Central memory CD8-positive, alpha-beta T cell (primary cell): ENCODE data around the gene PRKCSH.
A peak's percentile ranks its signal among the peaks of the same experiment; 100 is the strongest.
"Not testable (repeated sequence)": the region's sequence is repeated elsewhere in the genome, so short reads cannot be mapped to it uniquely, and the experiment has no call there.

ENCODE experiments used
- ATAC-seq: fragments of 150-1000 bp; cut with Tn5 transposase; replicated peaks from 2 replicates; pipeline ENCODE4 v1.10.0; 2022; ENCODE audit warnings: mild to moderate bottlenecking, moderate FRiP score, moderate number of reproducible peaks; ENCODE audit not compliant: poor library complexity, severe bottlenecking; ENCODE audit errors: extremely low read depth
- DNase-seq, 2 donors: peaks; one replicate each; pipeline ENCODE4 v3.0.0; 2021; ENCODE audit warnings: low spot score in 2 of 2
- H3K27ac Mint-ChIP-seq: one replicate; pipeline ENCODE4 v1.8.0; 2022; ENCODE audit warnings: low read depth, mild to moderate bottlenecking, moderate library complexity, mixed read lengths
- H3K27me3 Mint-ChIP-seq: one replicate; pipeline ENCODE4 v1.8.0; 2022; ENCODE audit warnings: mixed read lengths
- H3K36me3 Mint-ChIP-seq: one replicate; pipeline ENCODE4 v1.8.0; 2022; ENCODE audit warnings: mild to moderate bottlenecking, moderate library complexity, mixed read lengths; ENCODE audit not compliant: insufficient read depth
- H3K4me1 Mint-ChIP-seq: one replicate; pipeline ENCODE4 v1.8.0; 2022; ENCODE audit warnings: mixed read lengths
- H3K4me3 Mint-ChIP-seq: one replicate; pipeline ENCODE4 v1.8.0; 2022; ENCODE audit warnings: mild to moderate bottlenecking, moderate library complexity, mixed read lengths
- H3K9me3 Mint-ChIP-seq: one replicate; pipeline ENCODE4 v1.8.0; 2022; ENCODE audit warnings: mixed read lengths

Gene PRKCSH

DNA sequence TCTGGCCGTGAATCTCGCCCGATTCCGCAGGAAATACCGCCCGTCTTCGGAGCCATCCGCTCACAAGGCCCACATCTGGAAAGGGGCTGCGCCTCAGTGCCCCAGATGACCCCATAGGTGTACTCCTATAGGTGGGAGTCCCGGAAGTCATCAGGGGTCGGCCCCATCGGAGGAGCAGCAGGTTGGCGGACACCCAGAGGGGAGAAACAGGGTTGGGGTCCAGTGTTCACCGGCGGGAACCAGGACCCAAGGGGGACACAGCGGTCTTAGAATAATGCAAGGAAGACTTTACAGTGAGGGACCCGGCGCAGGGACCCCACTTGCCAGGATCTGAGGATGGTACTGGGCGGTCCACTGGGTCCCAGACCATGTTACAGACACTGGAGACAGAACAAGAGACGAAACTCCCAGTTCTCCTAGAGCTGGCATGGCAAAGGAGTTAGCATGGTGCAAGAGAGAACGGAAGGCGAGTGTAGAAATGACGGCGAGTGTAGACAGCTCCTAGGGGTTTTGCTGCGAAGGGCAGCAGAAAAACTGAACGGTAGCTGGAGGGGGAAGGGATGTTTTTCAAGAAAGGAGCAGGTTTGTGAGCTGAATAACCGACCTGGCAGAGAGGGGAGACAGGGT, 12.2 kb upstream of the PRKCSH start:
- Mint-ChIP-seq H3K9me3 (no peaks in the 10 kb centered on the region), H3K27ac (no peak overlapping the region), H3K4me3 (peak overlapping the region; percentile 75), H3K36me3 (no peaks in the 10 kb centered on the region), H3K4me1 (peaks cover 35% of the 10 kb centered on the region), H3K27me3 (peaks cover 59% of the 10 kb centered on the region)
- no peak for DNase-seq
- no peak for ATAC-seq

DNA sequence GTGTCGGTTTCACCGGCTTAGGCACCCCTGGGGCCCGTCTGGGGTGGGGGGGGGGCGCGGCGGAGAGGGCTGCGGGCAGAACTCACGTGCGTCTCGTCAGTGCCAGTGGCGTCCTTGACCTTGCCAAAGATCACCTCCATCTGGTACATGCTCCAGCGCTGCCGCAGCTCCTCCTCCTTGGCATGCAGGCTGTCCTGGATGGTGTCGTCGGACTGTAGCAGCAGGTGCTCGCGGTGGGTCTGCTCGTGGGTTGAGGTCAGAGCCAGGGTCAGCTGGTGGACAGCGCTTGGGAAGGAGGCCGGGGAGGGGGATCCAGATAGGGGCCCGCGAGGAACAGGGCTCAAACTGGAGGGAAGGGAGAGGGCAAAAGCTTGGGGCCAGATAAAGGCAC, 11.6 kb upstream of the PRKCSH start:
- H3K36me3 Mint-ChIP-seq, result peaks cover 2% of the 10 kb centered on the region
- no peak overlapping the region for H3K4me3 Mint-ChIP-seq
- no peak overlapping the region for H3K27ac Mint-ChIP-seq
- DNase-seq (no peak), ATAC-seq (no peak)
- peaks cover 35% of the 10 kb centered on the region for H3K4me1 Mint-ChIP-seq
- H3K9me3 Mint-ChIP-seq, result no peaks in the 10 kb centered on the region
- H3K27me3 Mint-ChIP-seq, result peaks cover 54% of the 10 kb centered on the region

DNA sequence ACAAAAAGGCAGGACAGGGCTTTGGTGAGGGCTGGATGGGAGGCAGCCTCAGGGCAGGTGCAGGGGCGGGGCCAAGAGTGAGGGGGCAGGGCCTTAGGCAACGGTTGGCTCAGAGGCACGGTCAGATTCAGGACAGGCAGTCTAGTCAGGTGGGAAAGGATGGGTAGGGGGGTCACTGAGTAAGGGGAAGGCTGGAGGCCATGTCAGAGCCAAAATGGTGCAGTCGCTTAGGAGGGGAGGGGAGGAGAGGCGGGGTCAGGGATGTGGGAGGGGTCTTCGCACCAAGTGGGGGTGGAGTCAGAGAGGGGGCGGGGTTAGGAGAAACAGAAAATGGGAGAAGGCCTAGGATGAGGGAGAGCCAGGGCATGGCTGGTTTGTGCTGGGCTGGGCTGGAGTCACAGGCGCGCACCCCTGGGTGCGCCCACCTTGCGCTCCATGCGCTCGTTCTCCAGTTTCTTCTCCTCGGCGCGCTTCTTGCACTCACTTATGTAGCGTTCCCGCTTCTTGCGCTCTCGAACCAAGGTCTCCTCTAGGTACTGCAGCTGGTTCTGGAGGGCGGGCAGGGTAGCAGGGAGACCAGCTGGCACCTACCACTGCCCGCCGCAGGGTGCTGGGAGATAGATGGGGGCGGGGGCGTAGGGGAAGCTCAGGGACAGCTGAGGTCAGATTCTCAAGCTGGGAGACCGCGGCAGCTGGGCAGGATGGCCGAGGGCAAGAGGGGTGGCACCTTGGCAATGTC, 9.5 kb upstream of the PRKCSH start:
- Mint-ChIP-seq H3K9me3 (no peaks in the 10 kb centered on the region), H3K27ac (no peak overlapping the region), H3K4me1 (peaks cover 27% of the 10 kb centered on the region), H3K27me3 (peaks cover 33% of the 10 kb centered on the region), H3K4me3 (no peak overlapping the region), H3K36me3 (peaks cover 2% of the 10 kb centered on the region)
- ATAC-seq, result no peak
- no peak for DNase-seq

DNA sequence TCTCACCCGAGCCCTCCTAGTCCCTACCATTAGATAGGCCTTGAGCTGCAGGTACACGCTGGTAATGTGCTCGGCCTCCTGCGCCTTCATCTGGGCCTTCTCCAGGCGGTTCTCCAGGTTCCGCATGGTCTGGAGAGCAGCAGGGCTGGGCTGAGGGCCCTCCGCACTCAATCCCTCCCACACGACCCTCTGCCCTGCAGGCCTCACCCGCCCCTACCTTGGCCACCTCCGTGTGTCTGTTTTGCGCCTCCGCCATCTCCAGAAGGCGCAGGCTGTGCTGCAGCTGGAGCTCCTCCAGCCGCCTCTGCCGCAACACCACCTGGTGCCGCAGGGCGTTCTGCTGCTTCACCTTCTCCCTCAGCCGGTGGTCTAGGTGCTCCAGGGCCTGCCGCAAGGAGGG, 8.8 kb upstream of the PRKCSH start:
- ATAC-seq, result no peak
- H3K27me3 Mint-ChIP-seq, result peaks cover 26% of the 10 kb centered on the region

DNA sequence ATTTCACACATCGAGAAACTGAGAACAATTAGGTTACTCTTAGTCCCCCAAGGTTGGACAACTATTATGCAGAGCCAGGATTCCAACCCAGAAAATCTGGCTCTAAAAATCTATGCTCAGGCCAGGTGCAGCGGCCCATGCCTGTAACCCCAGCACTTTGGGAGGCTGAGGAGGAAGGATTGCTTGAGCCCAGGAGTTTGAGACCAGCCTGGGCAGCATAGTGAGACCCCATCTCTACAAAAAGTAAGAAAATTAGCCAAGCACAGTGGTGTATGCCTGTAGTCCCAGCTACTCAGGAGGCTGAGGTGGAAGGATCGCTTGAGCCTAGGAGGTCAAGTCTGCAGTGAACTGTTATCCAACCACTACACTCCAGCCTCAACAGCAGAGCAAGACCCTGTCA, 1.9 kb upstream of the PRKCSH start:
- not testable (repeated sequence) for H3K9me3 Mint-ChIP-seq, ATAC-seq, H3K4me3 Mint-ChIP-seq, DNase-seq, H3K27me3 Mint-ChIP-seq, H3K27ac Mint-ChIP-seq
- H3K4me1 Mint-ChIP-seq, result peaks cover 19% of the 10 kb centered on the region
- peaks cover 29% of the 10 kb centered on the region for H3K36me3 Mint-ChIP-seq

More for the DNA sequence above, 8.8 kb upstream of the PRKCSH start:
- DNase-seq, result no peak
- H3K4me1 Mint-ChIP-seq, result peaks cover 19% of the 10 kb centered on the region
- H3K36me3 Mint-ChIP-seq, result peaks cover 2% of the 10 kb centered on the region
- no peak overlapping the region for H3K27ac Mint-ChIP-seq
- no peaks in the 10 kb centered on the region for H3K9me3 Mint-ChIP-seq
- no peak overlapping the region for H3K4me3 Mint-ChIP-seq

DNA sequence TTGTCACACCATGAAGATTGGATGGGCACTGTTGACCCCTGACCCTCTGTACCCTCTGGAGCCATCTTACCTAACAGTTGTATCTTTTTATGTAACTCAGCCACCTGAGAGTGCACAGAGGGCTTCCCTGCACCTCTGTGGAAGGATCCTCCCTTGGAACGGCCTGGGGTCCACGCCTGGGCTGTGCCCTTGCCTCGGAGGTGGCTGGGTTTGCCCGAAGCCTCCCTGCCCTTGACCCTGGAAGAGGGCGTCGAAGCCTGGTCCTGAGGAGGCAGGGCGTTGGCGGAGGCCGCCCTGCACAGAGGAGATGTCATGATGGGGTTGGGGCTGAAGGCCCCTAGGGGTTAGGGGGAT, 755 bp upstream of the PRKCSH start:
- H3K4me1 Mint-ChIP-seq, result peaks cover 19% of the 10 kb centered on the region
- peaks cover 33% of the 10 kb centered on the region for H3K36me3 Mint-ChIP-seq

DNA sequence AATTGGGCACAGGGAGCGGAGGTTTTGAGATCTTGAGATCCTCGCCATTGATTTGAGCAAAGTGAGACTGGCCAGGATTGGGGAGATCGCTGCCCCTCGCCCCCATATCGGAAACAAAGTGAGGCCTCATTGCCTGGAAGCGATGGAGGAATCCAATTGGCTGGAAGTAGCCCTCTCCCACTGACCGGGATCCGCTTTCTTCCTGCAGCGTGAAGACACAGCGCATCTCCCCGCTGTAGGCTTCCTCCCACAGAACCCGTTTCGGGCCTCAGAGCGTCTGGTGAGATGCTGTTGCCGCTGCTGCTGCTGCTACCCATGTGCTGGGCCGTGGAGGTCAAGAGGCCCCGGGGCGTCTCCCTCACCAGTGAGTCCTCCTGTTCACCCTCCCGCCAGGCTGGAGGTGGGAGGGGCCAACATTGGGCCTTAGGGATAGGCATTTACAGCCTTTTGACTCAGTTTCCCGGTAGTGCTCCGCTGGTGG, 438 bp downstream of the PRKCSH start:
- no peak for DNase-seq
- no peaks in the 10 kb centered on the region for H3K9me3 Mint-ChIP-seq
- H3K27ac Mint-ChIP-seq, result peak overlapping the region; percentile 93
- peaks cover 21% of the 10 kb centered on the region for H3K4me1 Mint-ChIP-seq
- ATAC-seq, result no peak
- peak overlapping the region; percentile 98 for H3K4me3 Mint-ChIP-seq
- peaks cover 42% of the 10 kb centered on the region for H3K36me3 Mint-ChIP-seq
- H3K27me3 Mint-ChIP-seq, result no peaks in the 10 kb centered on the region

More for the DNA sequence above, 755 bp upstream of the PRKCSH start:
- Mint-ChIP-seq H3K27ac (peak overlapping the region; percentile 93), H3K27me3 (no peaks in the 10 kb centered on the region), H3K4me3 (peak overlapping the region; percentile 98), H3K9me3 (no peaks in the 10 kb centered on the region)
- no peak for DNase-seq
- peak; percentile 1 for ATAC-seq

DNA sequence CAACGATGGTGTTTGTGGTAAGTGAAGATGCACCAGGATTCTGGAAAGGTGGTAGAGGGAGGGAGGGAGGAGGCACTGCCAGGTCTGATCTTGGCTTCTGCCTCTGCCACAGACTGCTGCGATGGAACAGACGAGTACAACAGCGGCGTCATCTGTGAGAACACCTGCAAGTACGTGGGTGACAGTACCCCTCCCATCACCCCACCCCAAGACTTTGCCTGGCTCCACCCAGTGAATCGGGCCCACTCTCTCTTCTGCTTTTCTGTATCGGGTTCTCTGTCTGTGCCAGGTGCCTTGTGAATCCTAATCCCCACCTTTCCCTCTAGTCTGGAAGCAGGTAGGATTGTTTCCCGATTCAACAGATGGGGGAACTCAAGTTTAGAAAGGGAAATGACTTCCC, 2.5 kb downstream of the PRKCSH start:
- Mint-ChIP-seq H3K27ac (no peak overlapping the region), H3K9me3 (no peaks in the 10 kb centered on the region), H3K4me1 (peaks cover 36% of the 10 kb centered on the region), H3K27me3 (no peaks in the 10 kb centered on the region), H3K4me3 (peak overlapping the region; percentile 98), H3K36me3 (peaks cover 55% of the 10 kb centered on the region)
- DNase-seq (no peak), ATAC-seq (no peak)

DNA sequence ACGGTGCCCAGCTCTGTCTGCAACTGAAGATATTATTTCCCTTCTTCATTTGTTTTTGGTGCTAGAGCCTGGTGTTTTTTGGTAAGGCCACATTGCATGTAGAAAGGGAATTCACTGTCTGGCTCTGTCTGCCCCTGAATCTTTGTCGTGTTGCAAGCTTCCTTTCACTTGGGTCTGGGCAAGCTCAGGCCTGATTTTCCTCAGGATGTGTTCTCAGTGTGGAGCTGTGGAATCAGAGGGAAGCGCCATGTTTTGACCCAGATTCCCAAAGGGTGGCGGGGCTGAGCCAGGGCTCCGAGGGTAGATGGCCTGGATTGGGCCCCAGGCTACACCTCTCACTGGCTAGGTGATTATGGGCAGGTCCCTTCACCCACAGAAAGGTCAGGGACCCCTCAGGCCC, 8.6 kb downstream of the PRKCSH start:
- H3K4me1 Mint-ChIP-seq, result peaks cover 24% of the 10 kb centered on the region

DNA sequence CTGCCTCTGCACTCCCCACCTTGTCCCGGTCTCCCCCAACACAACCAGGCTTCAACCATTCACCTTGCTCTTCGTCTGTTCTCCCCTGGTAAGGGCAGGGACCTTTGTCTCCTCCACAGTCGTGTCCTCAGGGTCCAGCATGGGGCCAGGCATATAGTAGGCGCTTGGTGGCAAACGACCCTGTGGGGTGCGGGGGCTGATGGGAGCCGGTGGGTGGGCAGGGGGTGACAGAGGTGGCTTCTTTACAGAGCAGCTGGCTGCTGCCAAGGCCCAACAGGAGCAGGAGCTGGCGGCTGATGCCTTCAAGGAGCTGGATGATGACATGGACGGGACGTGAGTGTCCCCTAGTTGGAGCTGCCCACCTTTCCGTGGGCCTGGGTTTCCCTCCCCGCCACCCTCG, 9.7 kb downstream of the PRKCSH start:
- DNase-seq, result no peak
- Mint-ChIP-seq H3K9me3 (no peaks in the 10 kb centered on the region), H3K4me1 (peaks cover 24% of the 10 kb centered on the region), H3K4me3 (no peak overlapping the region), H3K27me3 (no peaks in the 10 kb centered on the region), H3K36me3 (peaks cover 36% of the 10 kb centered on the region), H3K27ac (no peak overlapping the region)
- ATAC-seq, result no peak

More for the DNA sequence above, 8.6 kb downstream of the PRKCSH start:
- Mint-ChIP-seq H3K27ac (no peak overlapping the region), H3K9me3 (no peaks in the 10 kb centered on the region), H3K27me3 (no peaks in the 10 kb centered on the region), H3K4me3 (no peak overlapping the region), H3K36me3 (peaks cover 41% of the 10 kb centered on the region)
- ATAC-seq (no peak), DNase-seq (no peak)

DNA sequence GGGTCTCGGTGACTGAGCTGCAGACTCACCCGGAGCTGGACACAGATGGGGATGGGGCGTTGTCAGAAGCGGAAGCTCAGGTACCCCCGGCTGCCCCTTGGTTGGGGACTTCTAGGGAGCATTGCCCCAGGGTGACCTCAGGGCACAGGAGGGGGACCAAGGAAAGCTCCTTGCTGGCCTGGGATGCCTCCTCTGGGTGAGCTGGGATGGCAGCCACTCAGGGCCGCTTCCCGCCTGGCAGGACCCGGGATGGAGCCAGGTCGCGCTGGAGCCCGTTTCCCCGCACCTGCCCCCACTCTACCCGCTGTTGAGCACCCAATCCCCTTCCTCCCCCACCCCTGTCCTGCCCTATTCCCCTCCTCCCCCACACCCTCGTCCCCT, 10.8 kb downstream of the PRKCSH start:
- Mint-ChIP-seq H3K36me3 (peaks cover 30% of the 10 kb centered on the region), H3K9me3 (no peaks in the 10 kb centered on the region), H3K27ac (peak overlapping the region; percentile 64), H3K4me1 (peaks cover 18% of the 10 kb centered on the region), H3K27me3 (no peaks in the 10 kb centered on the region), H3K4me3 (no peak overlapping the region)
- ATAC-seq, result no peak
- DNase-seq, result no peak

DNA sequence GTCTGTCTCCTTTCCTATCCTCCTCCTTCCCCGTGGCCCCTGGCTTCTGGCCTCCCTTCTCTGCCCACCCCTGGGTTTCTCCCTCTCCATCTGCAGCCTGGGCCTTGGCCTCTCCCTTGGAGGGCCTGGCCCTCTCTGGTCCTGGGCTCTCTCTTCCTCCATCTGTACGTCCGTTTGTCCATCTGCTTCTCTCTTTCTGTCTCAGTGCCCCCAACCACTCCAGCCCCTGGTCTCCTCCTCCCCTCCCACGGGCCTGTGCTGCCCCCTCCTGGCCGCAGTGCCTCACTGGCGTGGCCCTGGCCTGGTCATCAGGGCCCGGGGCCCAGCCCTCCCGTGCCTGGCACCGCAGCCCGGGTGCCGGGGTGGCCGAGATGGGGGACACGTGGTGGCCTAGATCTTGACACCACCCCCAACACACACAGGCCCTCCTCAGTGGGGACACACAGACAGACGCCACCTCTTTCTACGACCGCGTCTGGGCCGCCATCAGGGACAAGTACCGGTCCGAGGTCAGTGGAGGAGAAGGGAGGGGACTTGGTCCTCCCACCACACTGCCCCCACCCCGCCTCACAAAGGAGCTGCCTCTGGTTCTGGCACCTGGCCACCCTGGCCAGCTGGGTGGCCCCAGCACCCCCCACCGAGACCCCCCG, 11.3 kb downstream of the PRKCSH start:
- H3K27me3 Mint-ChIP-seq, result no peaks in the 10 kb centered on the region
- DNase-seq, result peak in 1 of 2 donors; percentile 25
- H3K36me3 Mint-ChIP-seq, result peaks cover 26% of the 10 kb centered on the region
- no peaks in the 10 kb centered on the region for H3K9me3 Mint-ChIP-seq
- H3K4me1 Mint-ChIP-seq, result peaks cover 12% of the 10 kb centered on the region
- peak overlapping the region; percentile 64 for H3K27ac Mint-ChIP-seq
- no peak overlapping the region for H3K4me3 Mint-ChIP-seq
- ATAC-seq, result no peak
